HG02884 (cell line): ENCODE results near the gene NSL1.

Experiments
- ATAC-seq: cut with Tn5 transposase; IDR thresholded peaks from one replicate; pipeline ENCODE4 v1.9.1; 2021; ENCODE audit warnings: mild to moderate bottlenecking, moderate library complexity; ENCODE audit not compliant: unreplicated experiment

Gene NSL1

DNA sequence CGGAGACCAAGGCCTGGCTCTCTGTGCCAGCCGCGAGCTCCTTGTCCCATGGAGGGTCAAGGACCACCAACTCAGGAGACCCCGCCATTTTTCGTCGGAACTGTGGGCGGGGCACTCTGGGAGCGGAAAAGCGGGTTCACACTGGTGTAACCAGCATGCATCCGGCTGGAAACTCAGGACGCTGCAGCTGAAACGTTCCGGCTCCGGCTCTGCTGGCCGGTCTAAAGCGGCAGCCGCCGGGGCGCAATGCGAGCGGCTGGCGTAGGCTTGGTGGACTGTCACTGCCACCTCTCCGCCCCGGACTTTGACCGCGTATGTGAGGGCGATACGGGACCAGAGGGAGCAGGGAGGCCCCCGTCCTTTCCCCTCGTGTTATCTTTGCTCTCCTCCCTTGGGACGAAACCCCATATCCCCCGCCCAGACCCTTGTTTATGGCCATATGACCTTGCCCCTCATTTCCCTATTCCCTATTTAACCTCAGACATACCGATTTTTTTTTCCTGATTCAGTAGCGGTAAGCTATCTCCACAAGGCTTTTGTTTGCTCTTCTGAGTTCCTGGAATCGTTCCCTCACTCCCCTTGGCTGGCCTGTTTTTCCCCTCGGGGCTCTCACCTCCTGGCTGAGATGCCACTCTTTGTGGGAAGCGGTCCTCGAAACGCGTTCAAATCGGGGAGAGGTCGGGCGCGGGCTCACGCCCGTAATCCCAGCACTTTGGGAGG, at the start of gene NSL1, which contains the start of gene TATDN3:
NSL1 (minus strand) TSS at position 102 of the 720 bp plus-strand sequence; CDS start at position 88, 14 bp downstream.
TATDN3 (plus strand) TSS at position 219 of the 720 bp plus-strand sequence; CDS start at position 247, 28 bp downstream.
- ATAC-seq = peak; percentile 61

- ATAC-seq = no peak
Observed at GRCh38 chr1:212838145-212838544, 46.6 kb upstream of the NSL1 start.

DNA sequence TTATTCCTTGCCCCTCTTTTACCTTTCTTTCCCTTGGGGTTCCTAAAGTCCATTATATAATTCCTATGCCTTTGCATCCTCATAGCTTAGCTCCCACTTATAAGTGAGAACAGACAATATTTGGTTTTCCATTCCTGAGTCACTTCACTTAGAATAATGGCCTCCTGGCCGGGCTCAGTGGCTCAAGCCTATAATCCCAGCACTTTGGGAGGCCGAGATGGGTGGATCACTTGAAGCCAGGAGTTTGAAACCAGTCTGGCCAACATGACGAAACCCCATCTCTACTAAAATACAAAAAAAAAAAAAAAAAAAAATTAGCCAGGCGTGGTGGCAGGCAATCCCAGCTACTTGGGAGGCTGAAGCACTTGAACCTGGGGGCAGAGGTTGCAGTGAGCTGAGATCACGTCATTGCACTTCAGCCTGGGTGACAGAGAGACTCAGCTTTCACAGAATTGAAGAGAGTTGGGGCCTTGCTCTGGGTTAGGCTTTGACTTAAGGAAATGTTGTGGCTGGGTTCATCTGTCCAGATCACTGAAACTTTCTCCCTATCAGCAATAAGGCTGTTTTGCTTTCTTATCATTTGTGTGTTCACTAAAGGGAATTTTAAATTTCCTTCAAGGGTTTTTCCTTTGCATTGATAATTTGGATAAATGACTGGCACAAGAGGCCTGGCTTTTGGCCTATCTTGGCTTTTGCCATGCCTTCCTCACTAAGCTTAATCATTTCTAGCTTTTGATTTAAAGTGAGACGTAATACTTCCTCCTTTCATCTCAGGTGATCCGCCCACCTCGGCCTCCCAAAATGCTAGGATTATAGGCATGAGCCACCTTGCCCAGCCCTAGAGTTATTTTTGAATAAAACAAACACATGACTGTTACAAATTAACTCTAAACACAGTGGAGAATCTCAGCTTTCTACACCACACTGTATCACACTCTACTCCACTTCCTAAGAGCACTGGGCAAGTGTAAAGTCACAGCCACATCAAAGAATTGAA, 41.9 kb upstream of the NSL1 start:
- peak; percentile 68 for ATAC-seq

GRCh38 chr1:212828395-212828794, 36.8 kb upstream of the NSL1 start:
- no peak for ATAC-seq

- ATAC-seq = no peak
Observed at GRCh38 chr1:212827831-212828278, 36.3 kb upstream of the NSL1 start.

- ATAC-seq = no peak
Observed at GRCh38 chr1:212827171-212827776, 35.7 kb upstream of the NSL1 start.

DNA sequence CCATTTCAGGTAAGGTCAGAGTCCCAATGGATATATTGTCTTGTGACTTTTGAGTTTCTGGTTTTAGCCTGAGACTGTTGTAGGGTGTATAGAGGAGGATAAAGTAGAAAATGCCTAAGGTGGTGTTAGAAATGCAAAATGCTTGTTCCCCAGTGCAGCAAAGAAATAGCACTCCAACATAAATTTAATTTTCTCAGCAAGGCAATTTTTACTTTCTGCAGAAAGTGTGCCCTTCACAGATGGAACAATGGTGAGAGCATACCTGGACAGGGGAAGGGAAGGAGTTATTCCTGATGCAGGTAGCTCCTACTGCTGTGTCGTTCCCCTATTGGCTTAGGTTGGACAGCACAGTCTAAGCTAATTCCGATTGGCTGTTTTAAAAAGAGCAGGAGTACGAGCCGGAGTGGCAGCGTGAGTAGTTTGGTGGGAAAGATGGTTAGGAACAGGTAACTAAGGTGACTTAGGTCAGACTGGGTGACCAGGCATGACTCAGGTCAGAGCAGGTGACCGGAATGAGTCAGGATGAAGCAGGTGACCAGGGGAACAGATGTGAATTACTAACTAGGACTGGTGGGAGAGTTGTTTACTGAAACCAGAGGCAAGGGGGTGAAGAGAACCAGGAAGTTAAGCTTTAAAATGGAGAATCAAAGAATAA, 34.3 kb upstream of the NSL1 start:
- ATAC-seq = no peak

DNA sequence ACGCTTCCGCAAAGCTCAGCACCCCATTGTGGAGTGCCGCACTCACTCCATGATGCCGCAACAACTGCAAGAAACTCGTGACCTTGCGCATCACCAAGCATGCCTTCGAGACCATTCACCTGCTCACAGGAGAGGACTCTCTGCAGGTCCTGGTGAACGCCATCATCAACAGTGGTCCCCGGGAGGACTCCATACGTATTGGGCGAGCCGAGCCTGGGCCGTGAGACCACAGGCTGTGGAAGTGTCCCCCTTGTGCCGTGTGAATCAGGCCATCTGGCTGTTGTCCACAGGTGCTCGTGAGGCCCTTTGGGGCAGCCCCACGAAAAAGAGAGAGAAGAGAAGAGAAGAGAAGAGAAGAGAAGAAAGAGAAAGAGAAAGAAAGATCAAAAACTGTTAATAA, 32.6 kb upstream of the NSL1 start:
- no peak for ATAC-seq

GRCh38 chr1:212822956-212823355, 31.4 kb upstream of the NSL1 start:
- ATAC-seq = no peak

GRCh38 chr1:212820969-212821368, 29.4 kb upstream of the NSL1 start:
- ATAC-seq = no peak

GRCh38 chr1:212819726-212820125, 28.1 kb upstream of the NSL1 start:
- peak; percentile 64 for ATAC-seq

- no peak for ATAC-seq
Observed at GRCh38 chr1:212816567-212817278, 25.1 kb upstream of the NSL1 start.

GRCh38 chr1:212814537-212815334, 23.2 kb upstream of the NSL1 start:
- no peak for ATAC-seq

DNA sequence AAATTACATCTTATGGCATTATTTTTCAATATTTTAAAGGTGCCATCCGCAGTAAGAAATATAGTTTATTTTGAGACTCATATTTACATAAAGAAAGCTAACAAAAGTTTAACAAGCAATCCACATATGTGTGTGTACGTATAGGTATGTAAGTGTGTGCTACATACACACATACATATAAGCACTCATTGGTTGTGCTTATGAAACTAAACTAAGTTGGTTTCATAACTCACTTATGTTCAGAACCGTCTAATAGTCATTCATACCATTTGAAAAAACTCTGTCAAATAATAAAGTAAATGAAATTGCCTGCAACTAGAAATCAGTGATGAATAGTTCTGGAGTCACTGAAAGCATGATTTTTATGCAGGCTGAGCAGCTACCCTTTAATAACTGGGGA, 14.2 kb upstream of the NSL1 start:
- no peak for ATAC-seq

DNA sequence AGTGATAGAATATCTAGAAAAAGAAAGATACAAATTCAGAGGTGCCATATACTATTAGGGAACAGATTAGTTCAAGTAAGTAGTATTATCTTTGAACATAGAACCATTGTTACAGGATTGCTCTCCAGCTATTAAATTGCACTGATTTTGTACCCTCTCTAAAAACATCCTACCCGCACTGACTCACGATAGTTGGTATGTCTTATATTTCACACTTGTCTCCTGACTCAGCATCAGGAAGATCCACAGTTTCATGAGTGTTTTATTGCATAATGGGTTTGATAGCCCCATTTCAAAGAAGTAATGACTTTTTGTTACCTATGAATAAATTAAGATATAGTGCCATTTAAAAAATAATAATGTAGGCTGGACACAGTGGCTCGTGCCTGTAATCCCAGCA, 6.1 kb upstream of the NSL1 start:
- ATAC-seq = no peak

- peak; percentile 82 for ATAC-seq
Observed at GRCh38 chr1:212794561-212795014, 3.0 kb upstream of the NSL1 start.

GRCh38 chr1:212792396-212792908, 875 bp upstream of the NSL1 start:
- no peak for ATAC-seq

DNA sequence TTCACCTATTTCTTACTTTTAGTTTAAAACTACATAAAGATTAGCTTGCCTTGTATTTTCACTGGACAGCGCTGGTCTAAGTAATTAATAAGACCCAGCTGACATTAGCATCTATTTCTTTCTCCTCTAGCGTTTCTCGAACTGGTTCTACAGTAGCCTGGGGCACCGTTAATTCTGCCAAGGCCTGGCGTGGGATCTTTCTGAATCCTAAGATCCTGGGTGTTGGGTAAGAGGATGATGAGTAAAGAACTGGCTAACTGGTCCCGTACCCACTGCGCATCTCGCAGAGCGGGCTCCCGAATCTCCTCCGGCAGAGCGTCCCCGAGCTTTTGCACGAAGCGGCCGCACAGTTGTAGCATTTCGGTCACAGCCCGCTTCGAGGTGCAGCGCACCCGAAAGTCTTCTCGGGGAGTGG, 309 bp downstream of the NSL1 start:
- peak; percentile 26 for ATAC-seq

DNA sequence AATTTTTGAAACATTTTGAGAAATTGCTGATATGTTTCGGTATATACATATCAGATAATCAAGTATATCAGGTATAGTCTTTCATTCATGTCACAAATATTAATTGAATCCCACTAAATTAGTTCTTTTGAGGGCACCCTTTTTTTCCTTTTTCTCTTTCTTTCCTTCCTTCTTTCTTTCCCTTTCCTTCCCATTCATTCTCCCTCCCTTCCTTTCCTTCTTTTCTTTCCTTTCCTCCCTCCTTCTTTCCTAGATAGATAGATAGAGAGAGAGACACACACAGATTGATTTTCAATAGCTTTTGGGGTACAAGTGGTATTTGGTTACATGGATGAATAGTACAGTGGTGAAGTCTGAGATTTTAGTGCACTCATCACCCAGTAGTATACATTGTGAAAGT, 5.7 kb downstream of the NSL1 start:
- no peak for ATAC-seq
